Upper lobe of right lung (tissue), 1 donor: ENCODE results near the gene STEAP3. TPM values are rescaled to one million over a fixed set of nuclear protein-coding genes. Genes with fewer than 3 reads are reported as not detected.

Source experiments
- ATAC-seq: fragments of 200-7000 bp; cut with Tn5 transposase; one replicate; pipeline ENCODE4 v1.9.1; 2020; ENCODE audit warnings: mild to moderate bottlenecking, moderate library complexity
- DNase-seq: peaks from one replicate; pipeline ENCODE4 v3.0.0-alpha.2; 2020
- H3K27ac ChIP-seq: fragments of 200-600 bp; one replicate; pipeline ENCODE4 v1.8.0; 2022
- H3K27me3 ChIP-seq: fragments of 200-600 bp; one replicate; pipeline ENCODE4 v1.8.0; 2022; ENCODE audit warnings: mild to moderate bottlenecking
- H3K36me3 ChIP-seq: fragments of 200-600 bp; one replicate; pipeline ENCODE4 v1.8.0; 2022
- H3K4me1 ChIP-seq: fragments of 200-600 bp; one replicate; pipeline ENCODE4 v1.8.0; 2022
- H3K4me3 ChIP-seq: fragments of 200-600 bp; one replicate; pipeline ENCODE4 v1.8.0; 2022; ENCODE audit warnings: mild to moderate bottlenecking
- H3K9me3 ChIP-seq: fragments of 200-600 bp; one replicate; pipeline ENCODE4 v1.8.0; 2022
- intact Hi-C: fragments of 100-400 bp; cut with DNase I; formaldehyde crosslinking; loops from one replicate; pipeline ENCODE4 v1.11.0; 2022
- total RNA-seq: library from RNA; stranded (reverse); fragmentation: NEBNext Ultra II Directional; extraction: Animal tissue kit (Norgen Biotek cat#: 25700); gene quantifications from one replicate; pipeline ENCODE4 v1.2.1, GENCODE V29; 2021
- TF ChIP-seq, protein P1 (sequence below): fragments of 200-600 bp; IDR thresholded peaks from one replicate; pipeline ENCODE4 v1.8.0; 2022; ENCODE audit warnings: antibody characterized with exemption
- donor health status: DM: no; HTN: yes; CAD: no; lungs with severe emphysema.

The STEAP3 gene
- total RNA-seq, 1 donor from 2014 or later, result 14.1 TPM

DNA sequence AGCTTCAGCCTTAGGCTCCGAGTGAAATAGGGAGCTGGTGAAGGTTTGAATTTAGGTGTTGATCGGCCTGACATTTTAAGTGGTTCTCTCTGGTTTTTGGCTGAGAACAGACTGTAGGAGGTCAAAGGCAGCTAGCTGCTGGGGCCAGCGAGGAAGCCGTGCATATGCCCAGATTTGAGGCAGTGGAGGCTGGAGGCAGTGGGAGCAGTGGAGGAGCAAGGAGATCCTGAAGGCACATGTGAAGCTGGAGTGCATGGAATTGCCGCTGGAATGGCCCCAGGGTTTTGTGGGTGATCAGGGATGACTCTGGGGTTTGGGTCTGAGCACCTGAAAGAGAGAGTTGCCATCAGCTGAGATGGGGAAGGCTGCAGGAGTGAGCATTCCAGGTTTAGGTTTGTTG, 25.1 kb downstream of the STEAP3 start:
- ATAC-seq, result no peak
- H3K36me3 ChIP-seq, result no peaks in the 10 kb centered on the region
- no peaks in the 10 kb centered on the region for H3K27me3 ChIP-seq
- TF ChIP-seq, protein P1, sequence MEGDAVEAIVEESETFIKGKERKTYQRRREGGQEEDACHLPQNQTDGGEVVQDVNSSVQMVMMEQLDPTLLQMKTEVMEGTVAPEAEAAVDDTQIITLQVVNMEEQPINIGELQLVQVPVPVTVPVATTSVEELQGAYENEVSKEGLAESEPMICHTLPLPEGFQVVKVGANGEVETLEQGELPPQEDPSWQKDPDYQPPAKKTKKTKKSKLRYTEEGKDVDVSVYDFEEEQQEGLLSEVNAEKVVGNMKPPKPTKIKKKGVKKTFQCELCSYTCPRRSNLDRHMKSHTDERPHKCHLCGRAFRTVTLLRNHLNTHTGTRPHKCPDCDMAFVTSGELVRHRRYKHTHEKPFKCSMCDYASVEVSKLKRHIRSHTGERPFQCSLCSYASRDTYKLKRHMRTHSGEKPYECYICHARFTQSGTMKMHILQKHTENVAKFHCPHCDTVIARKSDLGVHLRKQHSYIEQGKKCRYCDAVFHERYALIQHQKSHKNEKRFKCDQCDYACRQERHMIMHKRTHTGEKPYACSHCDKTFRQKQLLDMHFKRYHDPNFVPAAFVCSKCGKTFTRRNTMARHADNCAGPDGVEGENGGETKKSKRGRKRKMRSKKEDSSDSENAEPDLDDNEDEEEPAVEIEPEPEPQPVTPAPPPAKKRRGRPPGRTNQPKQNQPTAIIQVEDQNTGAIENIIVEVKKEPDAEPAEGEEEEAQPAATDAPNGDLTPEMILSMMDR, result no peak
- no peak for DNase-seq
- no peak overlapping the region for H3K27ac ChIP-seq
- no peaks in the 10 kb centered on the region for H3K9me3 ChIP-seq
- H3K4me3 ChIP-seq, result no peak overlapping the region
- intact Hi-C loops, result no loop called here
- no peaks in the 10 kb centered on the region for H3K4me1 ChIP-seq

DNA sequence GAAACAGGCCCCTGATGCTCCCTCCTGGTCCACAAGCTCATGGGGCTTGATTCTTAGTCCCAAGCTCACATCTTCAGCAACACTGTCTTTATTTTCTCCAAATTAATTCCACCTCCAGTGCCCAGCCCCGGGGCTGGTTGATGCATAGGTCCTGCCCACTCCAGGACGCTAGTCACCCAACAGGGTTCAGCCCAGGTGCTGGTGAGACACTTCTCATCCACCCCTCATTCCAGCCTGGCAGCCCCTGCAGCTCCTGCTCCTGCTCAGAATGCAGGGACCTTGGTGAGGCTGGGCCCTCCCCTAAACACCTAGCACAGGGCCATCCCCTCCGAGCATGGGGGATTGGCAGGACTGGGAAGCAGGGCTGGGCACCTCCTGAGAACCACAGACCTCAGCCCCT, 25.7 kb downstream of the STEAP3 start:
- ATAC-seq, result no peak

DNA sequence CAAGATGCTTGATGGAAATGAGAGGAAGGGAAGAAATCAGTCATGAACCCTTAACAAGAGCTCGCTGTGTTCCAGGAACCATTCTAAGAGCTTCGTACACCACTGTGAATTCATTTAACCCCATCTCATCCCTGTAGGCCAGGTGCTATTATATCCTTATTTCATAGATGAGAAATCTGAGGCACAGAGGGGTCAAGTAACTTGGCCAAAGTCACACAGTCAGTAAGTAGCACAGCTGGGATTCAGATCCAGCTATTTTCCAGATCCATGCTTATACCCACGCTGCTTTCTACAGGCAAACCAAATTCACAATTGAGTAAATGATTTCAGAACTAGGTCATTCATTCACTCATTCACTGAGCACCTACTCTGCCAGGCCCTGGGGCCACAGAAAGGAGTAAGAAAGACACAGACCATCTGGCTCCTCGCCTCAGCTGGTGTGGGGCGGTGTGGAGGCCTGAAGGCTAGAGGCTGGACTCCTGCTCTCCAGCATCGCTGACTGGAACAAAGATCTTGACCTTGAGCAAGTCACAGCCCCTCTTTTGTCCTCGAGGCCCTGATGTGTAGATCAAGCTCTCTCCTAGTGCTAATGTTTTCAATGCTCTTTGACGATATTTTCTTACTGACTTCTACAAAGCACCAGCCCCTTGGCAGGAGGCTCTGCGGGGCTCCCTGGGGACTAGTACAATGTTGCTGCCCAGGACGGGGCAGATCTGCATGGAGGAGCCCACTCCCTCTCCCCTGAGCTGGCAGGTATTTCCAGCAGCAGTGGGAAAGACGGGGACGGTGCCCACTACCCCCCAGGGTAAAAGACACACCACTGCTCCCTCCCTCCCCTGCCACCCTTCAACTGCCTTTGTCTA, 26.5 kb downstream of the STEAP3 start:
- TF ChIP-seq, protein P1, result no peak
- ATAC-seq (no peak), DNase-seq (no peak)
- intact Hi-C loops, result no loop called here
- Histone ChIP-seq H3K9me3 (no peaks in the 10 kb centered on the region), H3K4me3 (no peak overlapping the region), H3K27me3 (no peaks in the 10 kb centered on the region), H3K4me1 (no peaks in the 10 kb centered on the region), H3K27ac (no peak overlapping the region), H3K36me3 (no peaks in the 10 kb centered on the region)

More for the DNA sequence above, 25.7 kb downstream of the STEAP3 start:
- Histone ChIP-seq H3K4me1 (no peaks in the 10 kb centered on the region), H3K27me3 (no peaks in the 10 kb centered on the region), H3K4me3 (no peak overlapping the region), H3K36me3 (no peaks in the 10 kb centered on the region), H3K9me3 (no peaks in the 10 kb centered on the region), H3K27ac (no peak overlapping the region)
- intact Hi-C loops, result no loop called here
- DNase-seq, result no peak
- TF ChIP-seq, protein P1, result no peak

DNA sequence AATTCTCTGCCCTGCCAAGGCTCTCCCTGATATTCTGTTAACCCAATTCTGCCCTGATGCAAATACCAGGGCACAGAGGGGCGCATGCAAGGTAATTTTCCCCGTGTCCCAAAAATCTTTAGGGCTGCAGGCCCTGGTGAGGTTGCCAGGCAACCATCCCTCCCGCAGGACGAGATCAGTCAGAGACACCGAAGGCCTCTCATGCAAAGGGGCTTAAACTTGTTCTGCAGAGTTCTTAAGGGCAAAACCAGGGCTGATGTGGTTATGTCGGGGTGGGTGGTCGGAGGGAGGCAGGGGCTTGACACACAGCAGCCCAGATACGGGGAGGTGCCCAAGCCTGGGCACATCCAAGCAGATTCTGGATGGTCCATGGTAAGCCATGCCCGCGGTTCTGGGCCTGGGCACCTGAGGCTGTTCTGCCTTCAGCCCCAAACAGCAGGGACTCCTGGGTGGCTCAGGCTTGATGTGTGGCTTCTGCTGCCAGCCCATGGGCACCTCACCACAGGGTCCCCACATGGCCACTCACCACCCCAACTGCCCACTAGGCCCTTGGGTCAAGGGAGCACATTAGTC, 27.2 kb downstream of the STEAP3 start:
- Histone ChIP-seq H3K4me3 (no peak overlapping the region), H3K36me3 (no peaks in the 10 kb centered on the region), H3K9me3 (no peaks in the 10 kb centered on the region), H3K4me1 (no peaks in the 10 kb centered on the region), H3K27ac (no peak overlapping the region), H3K27me3 (no peaks in the 10 kb centered on the region)
- intact Hi-C loops, result no loop called here
- DNase-seq, result no peak
- ATAC-seq, result no peak
- TF ChIP-seq, protein P1, result no peak

DNA sequence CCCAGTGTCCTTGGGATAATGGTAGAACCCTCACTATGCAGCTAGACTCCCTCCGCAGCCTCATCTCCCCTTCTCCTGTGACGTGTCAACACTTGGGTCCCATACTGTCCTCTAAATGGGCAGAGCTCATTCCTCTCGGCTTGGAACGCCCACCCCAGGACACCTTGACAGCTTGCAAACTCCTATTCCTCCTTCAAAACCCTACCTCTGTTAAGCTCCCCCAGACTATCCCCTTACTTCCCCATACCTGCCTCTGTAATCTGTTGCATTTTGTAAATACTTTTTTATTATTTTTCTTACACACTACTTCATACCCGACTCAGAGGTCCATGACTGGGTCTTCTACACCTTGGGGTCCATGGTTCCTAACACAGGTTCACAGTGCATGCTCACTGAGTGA, 28.0 kb downstream of the STEAP3 start:
- ATAC-seq, result no peak
- Histone ChIP-seq H3K27me3 (no peaks in the 10 kb centered on the region), H3K27ac (no peak overlapping the region), H3K4me1 (no peaks in the 10 kb centered on the region), H3K36me3 (no peaks in the 10 kb centered on the region), H3K4me3 (no peak overlapping the region), H3K9me3 (no peaks in the 10 kb centered on the region)
- intact Hi-C loops, result no loop called here
- DNase-seq, result no peak
- TF ChIP-seq, protein P1, result no peak
